ENCODE measurements around the gene ANKH. TPM values are rescaled to one million over a fixed set of nuclear protein-coding genes. Genes with fewer than 3 reads are reported as not detected.

The ANKH gene
- polyA plus RNA-seq, 1 donor = 14.2 TPM

DNA sequence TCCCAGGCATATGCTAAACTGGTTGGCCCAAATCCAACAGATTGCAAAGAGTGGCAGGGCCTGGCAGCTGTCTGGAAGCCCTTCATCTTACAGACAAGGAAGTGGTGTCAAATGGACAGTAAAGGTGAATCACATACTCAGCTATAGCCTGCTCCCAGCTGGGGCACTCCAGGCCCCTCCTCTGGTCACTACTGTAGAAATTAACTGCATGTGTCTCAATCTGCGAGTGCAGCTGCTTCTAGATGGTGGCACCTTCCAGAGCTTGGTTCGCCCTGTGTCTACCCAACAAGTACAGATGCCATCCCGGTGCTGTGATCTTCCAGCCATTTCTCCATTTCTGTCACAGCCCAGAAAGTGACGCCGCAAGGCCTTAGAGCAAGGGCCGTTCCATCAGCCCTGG is 156.9 kb downstream of the ANKH start:
- DNase-seq (ENCODE audit: low read depth) = no peak

DNA sequence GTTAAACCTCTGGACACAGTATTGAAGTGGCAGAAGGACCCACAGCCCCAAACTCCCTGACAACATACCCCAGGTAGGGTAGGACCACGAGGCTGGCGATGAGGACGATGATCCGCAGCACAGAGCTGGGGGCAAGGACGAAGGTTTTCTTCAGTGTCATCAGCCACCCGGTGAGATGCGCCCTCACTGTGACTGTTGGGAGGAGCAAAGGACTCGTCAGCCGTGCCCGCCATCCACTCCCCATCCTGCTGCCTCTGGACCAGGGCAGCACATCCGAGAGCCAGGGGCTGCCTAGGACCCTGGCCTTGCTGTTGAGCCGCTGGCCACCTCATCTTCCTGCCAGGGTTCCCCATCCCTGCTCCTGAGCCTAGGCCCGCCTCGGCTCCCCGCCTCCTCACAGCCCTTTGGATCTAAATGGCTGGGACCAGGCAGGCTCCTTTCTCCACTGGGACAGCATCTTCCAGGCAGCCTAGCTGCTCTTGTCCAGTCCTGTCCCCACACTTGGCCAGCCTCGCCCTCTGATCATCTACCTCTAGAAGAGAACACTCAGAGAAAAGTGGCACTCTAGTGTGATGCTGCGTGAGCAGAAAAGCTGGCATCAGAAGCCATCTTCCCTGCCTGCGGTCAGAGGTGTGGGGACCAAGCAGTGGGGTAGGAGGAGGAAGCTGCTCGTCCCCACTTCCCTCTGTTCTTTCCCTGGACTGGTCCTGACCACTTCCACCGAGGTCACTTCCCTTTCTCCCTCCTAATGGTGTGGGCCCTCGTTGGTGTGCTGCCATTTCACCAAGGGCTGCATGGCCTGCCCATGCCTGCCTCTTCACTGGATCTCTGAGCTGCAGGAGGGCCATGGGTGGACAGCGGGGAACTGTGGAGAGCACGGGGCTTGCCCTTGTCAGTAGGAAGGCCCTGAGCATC is 157.8 kb downstream of the ANKH start:
- DNase-seq (ENCODE audit: low read depth) = no peak

DNA sequence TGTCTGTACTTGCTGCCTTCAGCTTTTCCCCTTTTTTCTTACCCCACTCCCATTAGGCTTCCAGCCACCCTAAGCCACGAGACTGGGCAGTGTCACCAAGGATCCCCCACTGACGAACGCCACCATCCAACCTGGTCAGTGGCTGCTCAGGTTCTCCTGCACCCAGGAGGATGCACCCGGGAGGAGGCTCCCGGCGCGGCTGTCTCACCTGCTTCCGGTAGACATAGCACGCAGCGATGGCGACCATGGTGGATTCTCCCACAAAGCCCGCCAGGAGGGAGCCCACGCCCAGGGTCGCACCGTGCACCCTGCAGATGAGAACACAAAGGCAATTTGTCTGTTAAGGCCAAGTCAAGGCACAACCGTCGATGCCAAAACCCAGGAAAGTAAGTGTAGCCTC is 158.9 kb downstream of the ANKH start:
- DNase-seq (ENCODE audit: low read depth) = no peak

DNA sequence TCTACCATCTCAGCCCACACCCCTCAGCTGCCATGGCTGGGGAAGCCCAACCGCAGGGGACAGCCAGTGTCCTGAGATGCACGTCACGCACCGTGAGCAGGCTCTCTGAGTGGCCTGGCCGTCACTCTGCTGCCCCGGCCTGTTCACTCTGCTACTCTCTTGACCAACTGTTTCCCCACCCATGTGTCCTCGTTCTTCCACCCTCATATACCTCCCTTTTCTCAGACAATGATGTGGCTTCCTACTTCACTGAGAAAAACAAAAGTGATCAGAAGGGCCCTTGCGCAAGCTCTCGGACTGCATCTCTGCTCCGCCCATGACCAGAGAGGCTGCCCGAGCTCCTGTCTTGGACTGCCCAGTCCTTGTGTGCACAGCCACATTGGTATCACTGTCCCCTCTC is 159.4 kb downstream of the ANKH start:
- no peak for DNase-seq (ENCODE audit: low read depth)

DNA sequence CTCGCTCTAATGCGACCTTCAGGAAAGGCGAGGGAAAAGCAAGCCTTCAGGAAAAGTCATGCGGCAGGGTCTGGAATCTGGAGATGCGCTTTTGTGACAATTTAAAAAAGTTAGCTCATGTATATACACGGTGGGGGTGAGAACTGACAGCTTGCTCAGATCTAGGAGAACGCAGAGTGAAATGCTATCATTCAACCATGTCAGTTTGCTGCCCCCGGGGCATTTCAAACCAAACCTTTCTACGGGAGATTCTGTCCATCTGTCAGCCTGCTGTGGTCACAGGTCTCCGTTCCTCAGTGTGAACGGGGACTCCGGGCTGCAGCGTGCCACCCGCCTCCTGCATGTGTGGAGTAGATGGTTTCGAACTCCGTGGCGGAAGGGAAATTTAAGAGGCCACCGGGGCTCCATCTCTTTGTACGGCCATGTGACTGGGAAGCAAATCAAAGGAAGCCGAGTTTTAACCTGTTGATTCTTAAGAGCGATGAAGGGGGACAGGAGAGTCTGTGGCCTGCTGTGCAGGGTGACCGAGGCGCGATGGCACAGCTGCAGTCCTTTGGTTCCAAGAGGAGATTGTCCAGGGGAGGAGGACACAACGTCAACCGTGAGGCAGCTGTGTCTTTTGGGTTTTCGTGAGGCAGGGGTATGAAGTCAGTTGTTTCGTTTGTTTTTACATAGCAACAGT is 161.1 kb downstream of the ANKH start:
- no peak for DNase-seq (ENCODE audit: low read depth)

DNA sequence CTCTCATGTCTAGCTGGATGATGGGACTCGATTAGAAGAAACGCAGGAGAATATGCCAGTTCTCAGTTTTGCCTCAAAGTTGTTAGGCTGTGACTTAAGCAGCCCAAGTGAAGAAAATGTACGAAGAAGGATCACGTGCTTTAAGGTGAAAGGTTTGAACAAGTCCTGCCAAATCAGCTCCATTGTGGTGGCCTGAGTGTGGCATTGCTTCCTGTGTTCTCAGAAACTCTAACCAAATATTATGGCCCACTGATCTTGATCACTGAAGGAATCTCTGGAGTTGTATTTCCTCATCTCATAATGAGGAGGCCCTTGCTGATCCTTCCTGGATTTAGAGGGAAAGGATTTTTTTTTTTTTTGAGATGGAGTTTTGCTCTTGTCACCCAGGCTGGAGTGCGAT is 163.0 kb downstream of the ANKH start:
- no peak for DNase-seq (ENCODE audit: low read depth)

DNA sequence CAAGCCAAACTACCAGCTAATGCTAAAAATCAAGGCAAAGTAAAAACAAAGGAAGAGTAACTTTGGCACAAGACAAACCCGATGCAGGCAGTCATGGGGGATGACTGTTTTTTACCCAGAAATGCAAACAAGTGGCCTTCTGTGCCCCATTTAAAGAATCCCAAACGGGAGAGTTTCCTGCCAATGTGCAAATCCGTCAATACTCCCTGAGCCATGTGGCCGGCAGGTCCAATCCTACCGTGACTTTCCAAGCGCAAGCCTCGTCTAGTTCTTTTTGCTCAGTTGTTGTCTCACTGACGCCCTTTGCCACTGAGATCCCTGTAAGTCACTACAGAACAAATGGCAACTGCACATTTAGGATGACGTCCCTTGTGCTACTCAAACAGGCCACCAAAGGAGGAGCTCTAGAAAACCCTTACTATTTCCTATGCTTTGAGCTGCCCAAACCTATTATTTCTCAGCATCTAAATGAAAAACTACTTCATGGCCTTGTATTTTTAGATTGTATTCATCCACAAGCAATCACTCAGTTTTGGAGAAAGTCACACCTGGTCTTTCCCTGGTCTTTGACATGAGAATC is 163.7 kb downstream of the ANKH start:
- no peak for DNase-seq (ENCODE audit: low read depth)

DNA sequence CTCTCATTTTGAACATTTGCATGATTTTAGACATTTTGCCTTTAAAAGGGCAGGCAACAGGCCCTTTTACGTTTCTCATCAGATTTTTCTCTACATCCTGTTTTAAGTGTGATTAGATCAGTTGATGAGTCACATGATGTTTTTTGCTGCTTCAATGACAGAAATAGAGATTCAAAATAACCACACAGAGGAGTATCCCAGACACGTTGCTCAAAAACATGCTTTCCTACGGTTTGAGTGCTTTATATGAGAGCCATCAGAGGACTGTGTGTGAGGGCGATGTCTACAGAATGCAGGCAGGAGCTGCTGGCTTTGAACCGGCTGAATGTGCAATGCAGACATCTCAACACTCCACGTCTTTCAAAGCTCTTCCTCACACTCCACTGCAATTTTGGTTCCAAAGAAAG is 165.0 kb downstream of the ANKH start:
- no peak for DNase-seq (ENCODE audit: low read depth)

DNA sequence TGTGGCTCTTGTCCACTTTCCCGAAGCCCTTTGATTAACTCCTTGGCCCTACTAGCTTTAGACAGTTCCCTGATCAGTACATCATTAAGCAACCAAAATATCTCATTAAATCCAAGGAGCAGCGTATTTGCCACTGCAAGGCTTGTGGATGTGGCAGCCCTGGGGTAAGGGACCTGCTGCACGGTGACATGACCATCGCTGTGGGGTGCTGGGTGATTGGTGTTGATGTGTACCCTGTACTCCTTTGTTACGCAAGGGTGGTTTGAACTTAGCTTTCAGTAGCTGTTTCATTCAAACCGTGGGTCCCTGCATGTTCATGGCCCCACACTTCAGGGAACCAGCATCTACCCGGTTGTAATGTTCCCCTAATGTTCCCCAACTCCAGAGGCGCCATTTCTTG is 166.0 kb downstream of the ANKH start:
- DNase-seq (ENCODE audit: low read depth) = no peak

DNA sequence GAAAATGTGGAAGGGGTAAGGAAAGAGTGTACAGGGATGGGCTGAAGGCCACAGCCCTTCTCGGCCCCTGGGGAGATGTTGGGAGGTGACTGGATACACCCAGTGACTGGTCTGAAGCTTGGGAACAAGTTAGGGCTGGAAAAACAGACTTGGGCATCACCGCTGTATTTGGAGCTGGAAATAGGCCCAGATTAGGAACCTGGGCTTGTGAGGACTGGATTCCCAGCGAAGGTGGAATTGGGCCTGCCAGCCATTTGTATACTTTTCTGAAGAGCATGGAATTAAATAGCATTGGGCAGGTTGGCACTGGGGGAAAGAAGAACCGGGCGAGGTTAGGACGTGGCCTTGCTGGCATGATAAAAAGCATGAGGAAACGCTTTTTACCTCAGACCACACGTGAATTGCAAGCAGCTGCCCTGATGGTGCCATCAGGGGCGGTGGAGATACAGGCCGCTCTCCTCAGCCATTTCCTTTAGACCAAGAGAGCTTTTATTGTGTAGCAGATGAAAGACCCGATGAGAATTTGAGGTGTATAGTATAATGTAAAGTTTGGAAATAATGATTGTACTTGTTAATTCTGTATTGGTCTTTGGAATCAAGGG is 169.2 kb downstream of the ANKH start:
- no peak for DNase-seq (ENCODE audit: low read depth)

DNA sequence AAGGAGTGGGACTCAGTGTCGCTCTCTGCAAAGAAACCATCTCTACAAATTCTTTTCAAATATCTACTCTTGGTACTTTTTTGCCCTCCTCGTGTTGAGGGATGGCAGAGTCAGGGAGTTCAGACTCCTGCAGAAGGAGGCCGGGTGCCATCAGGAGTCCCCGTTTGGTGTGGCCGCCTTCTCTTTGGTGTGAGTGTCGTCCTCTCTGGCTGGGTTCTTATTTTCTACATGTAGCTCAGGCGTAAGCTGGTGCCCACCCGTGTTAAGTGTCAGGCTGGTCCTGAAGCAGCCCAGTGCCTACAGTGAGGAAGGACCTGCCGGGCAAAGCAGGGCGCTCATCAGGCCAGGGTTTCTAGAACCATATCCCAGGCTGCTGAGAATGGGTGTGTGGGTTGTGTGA is 170.0 kb downstream of the ANKH start:
- no peak for DNase-seq (ENCODE audit: low read depth)

DNA sequence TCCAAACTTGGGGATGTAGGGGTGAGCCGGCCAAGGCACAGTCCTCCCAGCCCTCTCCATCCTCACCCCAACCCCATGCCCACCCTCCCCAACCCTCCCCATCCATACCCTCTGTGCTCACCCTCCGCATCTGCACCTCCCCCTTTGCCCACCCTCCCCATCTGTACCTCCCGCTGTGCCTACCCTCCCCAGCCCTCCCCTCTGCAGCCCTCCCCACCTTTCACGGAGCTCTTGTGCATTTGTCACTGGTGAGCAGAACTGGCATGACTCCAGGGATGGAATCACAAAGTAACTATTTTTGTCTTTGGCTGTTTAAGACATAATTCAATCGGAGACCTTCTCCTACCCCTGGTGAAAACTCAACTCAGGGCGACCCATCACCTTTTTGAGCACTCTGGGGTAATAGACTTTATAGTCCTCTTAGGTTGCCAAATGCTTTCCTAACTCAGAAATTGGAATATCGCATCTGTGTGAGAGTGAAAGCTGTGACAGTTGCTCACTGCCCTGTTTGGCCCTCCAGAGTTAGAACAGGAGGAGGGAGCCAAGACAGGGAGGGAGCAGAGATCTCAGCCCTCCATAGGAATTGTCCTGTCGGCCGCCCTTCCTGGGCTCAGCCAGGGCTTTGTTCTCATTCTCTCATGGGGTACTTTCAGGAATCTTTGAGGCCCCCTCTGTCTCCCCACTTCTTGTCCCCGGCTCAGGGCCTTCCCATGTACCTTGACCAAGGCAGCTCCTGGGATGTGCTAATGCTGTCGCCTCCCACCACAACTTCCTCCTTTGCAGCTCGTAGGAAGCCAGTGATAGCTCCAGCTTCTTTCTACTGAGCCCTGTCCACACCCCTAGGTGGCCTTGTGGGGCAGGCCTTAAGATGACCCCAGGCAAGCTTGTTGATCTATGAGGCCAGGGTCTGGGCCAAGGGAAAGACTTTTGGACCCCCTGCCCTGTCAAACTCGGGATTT is 170.8 kb downstream of the ANKH start:
- no peak for DNase-seq (ENCODE audit: low read depth)

DNA sequence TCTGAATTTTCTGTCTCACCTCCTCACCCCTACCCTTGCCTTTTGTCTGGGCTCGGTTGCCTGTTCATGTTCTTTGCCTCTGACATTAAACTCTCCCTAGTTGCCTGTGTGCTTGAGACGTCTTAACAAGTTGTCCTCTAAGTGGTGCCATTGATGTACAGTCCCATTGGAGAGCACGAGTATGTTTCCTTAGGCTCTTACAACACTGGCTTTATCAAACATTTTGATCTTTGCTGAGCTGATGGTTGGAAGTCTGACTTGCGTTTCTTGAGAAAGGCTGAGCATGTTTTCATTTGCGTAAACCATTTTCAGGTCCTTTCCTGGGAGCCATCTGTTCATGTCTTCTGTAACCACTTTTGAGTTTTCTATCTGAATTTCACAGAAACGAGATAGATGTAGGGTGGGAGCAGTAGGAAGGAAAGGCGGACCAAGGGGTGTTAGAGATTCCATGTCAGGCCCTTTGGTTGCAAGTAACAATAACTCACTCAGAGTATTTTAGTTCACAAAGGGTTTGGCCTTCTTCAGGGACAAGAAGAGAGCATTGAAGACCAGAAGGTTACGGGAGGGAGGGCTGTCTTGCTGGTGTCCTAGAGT is 171.7 kb downstream of the ANKH start:
- no peak for DNase-seq (ENCODE audit: low read depth)

DNA sequence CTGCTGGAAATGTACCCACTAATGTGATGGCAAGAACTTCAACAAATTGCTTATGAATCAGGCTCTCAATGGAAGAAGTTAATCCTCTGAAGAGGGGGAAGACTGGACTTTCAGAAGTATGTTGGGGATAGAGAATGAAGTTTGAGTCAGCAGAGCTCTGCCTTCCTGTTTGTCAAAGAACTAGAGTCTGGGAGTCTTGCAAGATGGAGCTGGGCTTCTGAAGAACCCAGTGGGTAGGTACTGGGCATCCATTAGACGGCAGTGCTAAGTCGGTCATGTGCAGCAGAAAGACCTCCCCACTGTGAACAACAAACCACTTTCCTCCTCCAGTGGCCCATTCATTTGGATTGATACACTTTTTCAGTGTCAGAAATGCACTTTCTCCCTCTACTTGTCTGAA is 172.4 kb downstream of the ANKH start:
- no peak for DNase-seq (ENCODE audit: low read depth)

DNA sequence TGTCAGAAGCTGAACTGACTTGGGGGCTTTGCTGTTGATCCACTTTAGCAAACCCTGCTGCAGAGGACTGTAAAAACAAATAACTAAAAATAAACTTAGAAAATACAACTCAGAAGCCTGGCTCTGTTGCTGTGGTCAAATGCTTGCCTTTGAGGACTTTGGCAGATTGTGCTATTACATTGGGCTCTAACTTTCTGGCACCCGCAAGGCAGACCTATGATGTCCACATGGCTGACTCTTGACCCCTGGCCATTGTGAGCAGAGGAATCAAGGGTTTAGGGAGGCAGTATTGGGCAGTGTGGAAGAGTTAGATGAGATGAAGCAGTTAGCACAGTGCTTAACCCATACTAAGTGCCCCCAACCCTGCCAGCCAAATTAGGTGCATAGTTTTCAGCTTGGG is 173.1 kb downstream of the ANKH start:
- no peak for DNase-seq (ENCODE audit: low read depth)

DNA sequence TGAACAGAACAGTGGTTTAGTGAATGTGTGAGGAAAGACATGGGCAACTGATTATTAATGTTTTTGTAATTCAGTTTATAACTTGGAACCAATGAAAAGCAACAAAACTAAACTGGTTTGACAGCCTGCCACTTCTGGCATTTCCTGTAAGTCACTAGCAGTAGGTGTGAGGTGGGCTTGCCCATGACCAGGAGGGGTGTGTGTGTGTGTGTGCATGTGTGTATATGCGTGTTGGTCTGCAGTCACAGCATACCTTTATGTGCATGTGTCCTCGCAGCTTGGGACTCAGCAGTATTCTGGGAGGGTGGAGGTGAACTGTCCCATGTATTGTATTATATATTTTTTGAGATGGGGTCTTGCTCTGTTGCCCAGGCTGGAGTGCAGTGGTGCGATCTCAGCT is 174.7 kb downstream of the ANKH start:
- DNase-seq (ENCODE audit: low read depth) = no peak

DNA sequence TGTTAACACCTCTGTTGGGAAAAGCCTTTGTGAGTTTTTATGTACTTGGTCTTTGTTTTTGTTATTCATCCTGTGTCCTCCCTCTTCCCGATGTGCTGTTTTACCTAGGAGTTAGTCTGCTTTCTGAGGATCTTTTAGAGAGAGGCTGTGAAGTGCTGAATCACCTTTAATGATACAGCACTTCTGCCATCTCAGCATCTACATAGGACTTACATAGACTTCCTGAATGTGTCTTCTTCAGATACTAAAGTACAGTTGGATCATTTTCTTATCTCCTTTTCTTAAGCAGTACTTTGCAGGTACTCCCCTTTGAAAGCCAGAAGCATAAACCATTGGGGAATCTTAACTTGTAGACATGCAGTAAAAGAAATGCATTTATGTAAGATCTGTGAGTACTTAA is 175.5 kb downstream of the ANKH start:
- no peak for DNase-seq (ENCODE audit: low read depth)

DNA sequence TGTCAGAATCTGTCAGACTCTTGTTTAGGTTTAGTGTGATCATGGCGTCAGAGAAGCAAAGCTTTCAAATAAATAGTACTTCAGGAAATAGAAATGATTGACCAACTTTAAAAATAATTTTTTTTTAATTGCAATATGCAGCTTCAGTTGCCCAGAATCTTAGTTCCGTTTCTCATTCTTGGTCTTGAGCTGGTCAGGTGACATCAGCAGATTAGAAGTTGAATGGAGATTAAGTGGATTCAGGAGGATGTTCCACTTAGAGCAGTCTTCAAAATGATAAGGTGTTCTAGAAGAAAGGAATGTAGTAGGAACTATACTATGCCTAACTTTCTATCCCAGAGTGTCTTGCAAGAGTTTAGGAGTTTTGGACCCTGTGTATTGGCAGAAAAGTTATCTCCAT is 176.4 kb downstream of the ANKH start:
- DNase-seq (ENCODE audit: low read depth) = no peak

DNA sequence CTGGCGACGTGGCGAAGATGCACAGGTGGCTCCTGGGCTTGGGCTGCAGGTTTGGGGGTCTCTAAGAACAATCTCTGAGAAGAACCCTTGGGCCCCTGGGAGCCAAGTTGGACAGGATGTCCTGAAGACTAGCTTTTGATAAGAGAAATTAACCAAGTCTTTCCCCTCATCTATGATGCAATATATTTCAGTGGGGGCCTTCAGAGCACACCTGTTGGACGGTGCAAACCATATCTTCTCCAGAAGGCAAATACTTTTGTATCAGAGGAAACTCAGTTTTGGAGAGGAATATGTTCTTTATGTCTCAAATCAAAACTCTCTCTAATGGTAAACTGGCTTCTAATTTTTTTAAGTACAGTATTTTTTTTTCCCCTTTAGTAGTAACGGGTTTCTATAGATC is 178.5 kb downstream of the ANKH start:
- DNase-seq (ENCODE audit: low read depth) = no peak

DNA sequence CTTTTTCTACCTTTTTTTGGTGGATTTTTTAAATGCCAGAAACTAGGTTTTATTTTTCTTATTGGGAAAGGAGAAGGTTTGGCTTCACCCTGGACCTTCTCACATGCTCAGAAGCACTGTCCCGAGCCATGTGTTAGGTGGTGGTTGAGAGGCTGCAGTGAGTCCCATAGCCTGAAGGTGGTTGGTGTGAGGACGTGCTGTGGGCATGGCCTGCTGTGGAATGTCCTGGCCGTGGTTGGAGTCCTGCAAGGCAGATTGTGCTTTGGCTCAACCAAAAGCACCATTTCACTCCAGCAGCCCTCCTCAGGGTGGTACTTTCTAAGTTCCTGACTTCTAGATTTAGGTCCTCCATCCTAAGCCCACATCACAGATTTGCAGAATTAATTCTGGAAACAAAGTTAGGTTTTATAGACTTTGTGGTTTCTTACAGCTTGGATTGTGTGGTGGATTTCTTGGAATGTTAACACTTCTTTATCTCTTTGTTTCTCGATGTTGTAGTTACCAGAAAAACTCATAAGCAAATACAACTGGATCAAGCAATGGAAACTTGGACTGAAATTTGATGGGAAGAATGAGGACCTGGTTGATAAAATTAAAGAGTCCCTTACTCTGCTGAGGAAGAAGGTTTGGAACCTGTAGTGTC is 184.4 kb downstream of the ANKH start:
- no peak for DNase-seq (ENCODE audit: low read depth)

Data from forelimb muscle (tissue), 1 donor.